Activated naive CD4-positive, alpha-beta T cell treated with anti-CD3 and anti-CD28 coated beads, Interleukin-2, amount 50 U/mL, for 72 hours (primary cell): ENCODE results near the gene MYLK4. TPM values are rescaled to one million over a fixed set of nuclear protein-coding genes. Genes with fewer than 3 reads are reported as not detected.

Experiments
- ATAC-seq, 2 donors: fragments of 150-1000 bp; cut with Tn5 transposase; 2 replicates each; pipeline ENCODE4 v1.10.0; 2021; ENCODE audit warnings: mild to moderate bottlenecking in 2 of 2, moderate library complexity in 2 of 2
- DNase-seq, 2 donors: peaks; one replicate each; pipeline ENCODE4 v3.0.0; 2021 to 2022; ENCODE audit warnings: low spot score in 2 of 2
- H3K27ac Mint-ChIP-seq, 2 donors: one replicate each; pipeline ENCODE4 v1.8.0; 2022; ENCODE audit warnings: mild to moderate bottlenecking in 2 of 2, mixed read lengths in 2 of 2
- H3K36me3 Mint-ChIP-seq, 2 donors: one replicate each; pipeline ENCODE4 v1.8.0; 2022; ENCODE audit warnings: mixed read lengths in 2 of 2
- H3K9me3 Mint-ChIP-seq, 2 donors: one replicate each; pipeline ENCODE4 v1.8.0; 2022; ENCODE audit warnings: mixed read lengths in 2 of 2
- total RNA-seq, 2 donors: library from RNA; stranded (reverse); gene quantifications; one replicate each; pipeline ENCODE4 v1.2.3, GENCODE V29; 2022

Gene MYLK4
- total RNA-seq, 2 donors from 2014 or later = 0.33 TPM; not detected in 1

GRCh38 chr6:2731281-2731909 is 19.3 kb downstream of the MYLK4 start:
- Mint-ChIP-seq H3K9me3 (no peaks in the 10 kb centered on the region), H3K36me3 (no peaks in the 10 kb centered on the region), H3K27ac (no peak overlapping the region)
- DNase-seq (no peak), ATAC-seq (no peak)

- no peaks in the 10 kb centered on the region for H3K9me3 Mint-ChIP-seq
- no peak overlapping the region for H3K27ac Mint-ChIP-seq
- DNase-seq = no peak
- no peak for ATAC-seq
- no peaks in the 10 kb centered on the region for H3K36me3 Mint-ChIP-seq
Measured at GRCh38 chr6:2730353-2731107, 20.2 kb downstream of the MYLK4 start.

- no peak for ATAC-seq
- no peak for DNase-seq
- Mint-ChIP-seq H3K36me3 (no peaks in the 10 kb centered on the region), H3K9me3 (no peaks in the 10 kb centered on the region), H3K27ac (no peak overlapping the region)
Measured at GRCh38 chr6:2729921-2730320, 20.8 kb downstream of the MYLK4 start.

GRCh38 chr6:2725999-2726567 is 24.6 kb downstream of the MYLK4 start:
- DNase-seq = no peak
- peak in 1 of 2 donors; percentile 30 for ATAC-seq

GRCh38 chr6:2725364-2725988 is 25.2 kb downstream of the MYLK4 start:
- Mint-ChIP-seq H3K36me3 (peaks cover 7 to 10% of the 10 kb centered on the region in 2 donors), H3K27ac (no peak overlapping the region), H3K9me3 (peaks cover 6 to 8% of the 10 kb centered on the region in 2 donors)
- ATAC-seq (no peak), DNase-seq (no peak)

More at GRCh38 chr6:2725999-2726567, 24.6 kb downstream of the MYLK4 start:
- no peak overlapping the region for H3K27ac Mint-ChIP-seq
- H3K9me3 Mint-ChIP-seq = peaks cover 6 to 8% of the 10 kb centered on the region in 2 donors
- peaks cover 7 to 10% of the 10 kb centered on the region in 2 donors for H3K36me3 Mint-ChIP-seq

- no peak for ATAC-seq
- Mint-ChIP-seq H3K9me3 (peaks cover 6 to 8% of the 10 kb centered on the region in 2 donors), H3K27ac (no peak overlapping the region), H3K36me3 (peaks cover 7 to 10% of the 10 kb centered on the region in 2 donors)
- no peak for DNase-seq
Measured at GRCh38 chr6:2721219-2721618, 29.5 kb downstream of the MYLK4 start.

GRCh38 chr6:2719093-2719455 is 31.6 kb downstream of the MYLK4 start:
- Mint-ChIP-seq H3K36me3 (peaks cover 7 to 10% of the 10 kb centered on the region in 2 donors), H3K27ac (no peak overlapping the region), H3K9me3 (peaks cover 6 to 8% of the 10 kb centered on the region in 2 donors)
- no peak for ATAC-seq
- DNase-seq = no peak

- Mint-ChIP-seq H3K9me3 (peaks cover 6 to 8% of the 10 kb centered on the region in 2 donors), H3K27ac (no peak overlapping the region), H3K36me3 (peaks cover 7 to 10% of the 10 kb centered on the region in 2 donors)
- no peak for DNase-seq
- ATAC-seq = no peak
Measured at GRCh38 chr6:2718334-2719092, 32.2 kb downstream of the MYLK4 start.

- Mint-ChIP-seq H3K36me3 (peaks cover 7 to 8% of the 10 kb centered on the region in 2 donors), H3K9me3 (peaks cover 3 to 6% of the 10 kb centered on the region in 2 donors), H3K27ac (no peak overlapping the region)
- DNase-seq (no peak), ATAC-seq (no peak)
Measured at GRCh38 chr6:2716936-2717700, 33.6 kb downstream of the MYLK4 start.

- no peak overlapping the region for H3K27ac Mint-ChIP-seq
Measured at GRCh38 chr6:2715737-2716136, 35.0 kb downstream of the MYLK4 start.

GRCh38 chr6:2714111-2714895 is 36.4 kb downstream of the MYLK4 start:
- ATAC-seq (no peak), DNase-seq (no peak)
- Mint-ChIP-seq H3K27ac (no peak overlapping the region), H3K36me3 (peaks cover 8 to 12% of the 10 kb centered on the region in 2 donors), H3K9me3 (peaks cover 4 to 12% of the 10 kb centered on the region in 2 donors)

More at GRCh38 chr6:2715737-2716136, 35.0 kb downstream of the MYLK4 start:
- DNase-seq (no peak), ATAC-seq (no peak)
- H3K36me3 Mint-ChIP-seq = peaks cover 4% of the 10 kb centered on the region in 2 donors
- H3K9me3 Mint-ChIP-seq = peaks cover 0 to 4% of the 10 kb centered on the region in 2 donors

GRCh38 chr6:2713473-2714110 is 37.1 kb downstream of the MYLK4 start:
- DNase-seq = no peak
- no peak for ATAC-seq
- no peak overlapping the region for H3K27ac Mint-ChIP-seq
- peaks cover 8 to 12% of the 10 kb centered on the region in 2 donors for H3K36me3 Mint-ChIP-seq
- H3K9me3 Mint-ChIP-seq = peaks cover 4 to 12% of the 10 kb centered on the region in 2 donors

- H3K9me3 Mint-ChIP-seq = peaks cover 4 to 12% of the 10 kb centered on the region in 2 donors
- ATAC-seq (no peak), DNase-seq (no peak)
- no peak overlapping the region for H3K27ac Mint-ChIP-seq
- peaks cover 8 to 12% of the 10 kb centered on the region in 2 donors for H3K36me3 Mint-ChIP-seq
Measured at GRCh38 chr6:2712102-2712501, 38.6 kb downstream of the MYLK4 start.

GRCh38 chr6:2710412-2710811 is 40.3 kb downstream of the MYLK4 start:
- Mint-ChIP-seq H3K27ac (peak overlapping the region in 1 of 2 donors; percentile 24), H3K36me3 (peaks cover 8 to 12% of the 10 kb centered on the region in 2 donors), H3K9me3 (peaks cover 4 to 12% of the 10 kb centered on the region in 2 donors)
- ATAC-seq (no peak), DNase-seq (no peak)

GRCh38 chr6:2708456-2708855 is 42.3 kb downstream of the MYLK4 start:
- H3K9me3 Mint-ChIP-seq = peaks cover 4 to 12% of the 10 kb centered on the region in 2 donors
- no peak overlapping the region for H3K27ac Mint-ChIP-seq
- H3K36me3 Mint-ChIP-seq = peaks cover 8 to 12% of the 10 kb centered on the region in 2 donors
- ATAC-seq (no peak), DNase-seq (no peak)
